Rectal smooth muscle tissue (tissue), 1 donor: Measurements from ENCODE around the gene CAMTA1.

Experiments used
- H3K27ac ChIP-seq: one replicate; pipeline ENCODE4 v1.7.0; 2013; ENCODE audit warnings: low read depth, low read length, inconsistent platforms
- H3K27me3 ChIP-seq: one replicate; pipeline ENCODE4 v1.7.0; 2013; ENCODE audit warnings: low read length; ENCODE audit not compliant: control insufficient read depth, insufficient read depth
- H3K36me3 ChIP-seq: one replicate; pipeline ENCODE4 v1.7.0; 2013; ENCODE audit warnings: low read length; ENCODE audit not compliant: control insufficient read depth, insufficient read depth
- H3K4me1 ChIP-seq: one replicate; pipeline ENCODE4 v1.7.0; 2013; ENCODE audit warnings: low read length; ENCODE audit not compliant: control insufficient read depth, insufficient read depth
- H3K4me3 ChIP-seq: one replicate; pipeline ENCODE4 v1.7.0; 2013; ENCODE audit warnings: low read length
- H3K9ac ChIP-seq: one replicate; pipeline ENCODE4 v1.7.0; 2013; ENCODE audit warnings: low read length

Gene CAMTA1

GRCh38 chr1:7172804-7173203, 387.6 kb downstream of the CAMTA1 start:
- Histone ChIP-seq H3K27me3 (no peaks in the 10 kb centered on the region), H3K36me3 (no peaks in the 10 kb centered on the region), H3K27ac (no peak overlapping the region), H3K9ac (no peak overlapping the region), H3K4me1 (no peaks in the 10 kb centered on the region), H3K4me3 (no peak overlapping the region)

GRCh38 chr1:7174561-7174960, 389.3 kb downstream of the CAMTA1 start:
- Histone ChIP-seq H3K27me3 (no peaks in the 10 kb centered on the region), H3K27ac (no peak overlapping the region), H3K4me1 (no peaks in the 10 kb centered on the region)

GRCh38 chr1:7174980-7175906, 390.0 kb downstream of the CAMTA1 start:
- Histone ChIP-seq H3K9ac (no peak overlapping the region), H3K27me3 (no peaks in the 10 kb centered on the region), H3K27ac (no peak overlapping the region), H3K4me1 (no peaks in the 10 kb centered on the region), H3K36me3 (no peaks in the 10 kb centered on the region), H3K4me3 (no peak overlapping the region)

More at GRCh38 chr1:7174561-7174960, 389.3 kb downstream of the CAMTA1 start:
- Histone ChIP-seq H3K4me3 (no peak overlapping the region), H3K9ac (no peak overlapping the region), H3K36me3 (no peaks in the 10 kb centered on the region)

DNA sequence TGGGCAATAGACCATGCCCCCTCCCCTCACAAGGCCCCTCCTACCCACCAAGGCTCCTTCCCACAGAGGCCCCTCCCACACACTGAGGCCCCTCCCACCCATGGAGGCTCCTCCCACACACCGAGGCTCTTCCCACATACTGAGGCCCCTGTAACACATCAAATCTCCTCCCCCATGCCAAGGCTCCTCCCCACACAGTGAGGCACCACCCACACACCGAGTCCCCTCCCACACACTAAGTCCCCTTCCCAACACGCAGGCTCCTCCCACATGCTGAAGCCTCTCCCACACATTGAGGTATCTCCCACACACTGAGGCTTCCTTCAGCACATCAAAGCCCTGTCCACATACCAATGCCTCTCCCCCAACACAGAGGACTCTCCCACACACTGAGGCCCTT, 391.8 kb downstream of the CAMTA1 start:
- H3K27ac ChIP-seq: no peak overlapping the region
- H3K27me3 ChIP-seq: no peaks in the 10 kb centered on the region
- H3K4me1 ChIP-seq: no peaks in the 10 kb centered on the region
- H3K9ac ChIP-seq: no peak overlapping the region
- no peaks in the 10 kb centered on the region for H3K36me3 ChIP-seq
- no peak overlapping the region for H3K4me3 ChIP-seq

- no peaks in the 10 kb centered on the region for H3K36me3 ChIP-seq
- no peak overlapping the region for H3K27ac ChIP-seq
- no peaks in the 10 kb centered on the region for H3K27me3 ChIP-seq
- no peak overlapping the region for H3K4me3 ChIP-seq
- H3K4me1 ChIP-seq: no peaks in the 10 kb centered on the region
- H3K9ac ChIP-seq: no peak overlapping the region
These were observed 392.3 kb downstream of the CAMTA1 start for GRCh38 chr1:7177438-7178146.

- no peak overlapping the region for H3K9ac ChIP-seq
- H3K27ac ChIP-seq: no peak overlapping the region
- no peaks in the 10 kb centered on the region for H3K36me3 ChIP-seq
- no peaks in the 10 kb centered on the region for H3K4me1 ChIP-seq
- no peaks in the 10 kb centered on the region for H3K27me3 ChIP-seq
- no peak overlapping the region for H3K4me3 ChIP-seq
These were observed 393.1 kb downstream of the CAMTA1 start for GRCh38 chr1:7178336-7178735.

DNA sequence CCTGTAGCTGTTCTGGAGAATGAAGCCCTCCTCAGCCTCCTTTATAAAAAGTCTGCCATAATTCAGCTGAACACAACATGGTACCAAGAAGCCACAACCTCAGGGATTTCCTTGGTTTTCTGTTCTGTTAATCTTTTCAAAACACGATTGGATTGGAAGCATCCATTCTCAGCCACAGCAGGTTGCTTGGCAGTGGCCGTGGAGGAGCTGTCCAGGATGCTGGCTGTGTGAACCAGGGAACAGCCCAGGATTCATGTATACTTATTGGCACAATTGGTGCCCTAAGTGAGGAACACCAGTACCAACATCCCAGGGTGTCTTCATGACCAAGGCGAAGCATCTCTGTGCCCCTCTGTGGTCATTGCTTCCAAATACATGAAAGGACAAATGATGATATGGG, 393.5 kb downstream of the CAMTA1 start:
- Histone ChIP-seq H3K9ac (no peak overlapping the region), H3K4me1 (no peaks in the 10 kb centered on the region), H3K36me3 (no peaks in the 10 kb centered on the region), H3K27ac (no peak overlapping the region), H3K27me3 (no peaks in the 10 kb centered on the region), H3K4me3 (no peak overlapping the region)

DNA sequence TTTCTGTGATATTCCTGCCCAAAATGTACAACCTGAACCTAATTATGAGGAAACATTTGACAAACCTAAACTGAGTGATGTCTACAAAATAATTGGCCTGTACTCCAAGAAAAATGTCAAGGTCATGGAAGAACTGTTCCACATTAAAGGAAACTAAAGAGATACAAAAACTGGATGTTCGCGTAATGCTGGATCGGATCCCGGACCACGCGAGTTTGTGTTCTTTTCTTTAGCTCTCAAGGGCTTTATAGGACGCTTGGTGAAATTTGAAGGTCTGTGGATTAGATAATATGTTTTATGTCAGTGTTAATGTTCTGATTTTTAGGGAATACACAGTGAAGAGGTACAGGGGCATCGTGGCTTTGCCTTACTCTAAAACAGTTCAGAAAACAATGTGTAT, 400.5 kb downstream of the CAMTA1 start:
- H3K4me1 ChIP-seq: no peaks in the 10 kb centered on the region

DNA sequence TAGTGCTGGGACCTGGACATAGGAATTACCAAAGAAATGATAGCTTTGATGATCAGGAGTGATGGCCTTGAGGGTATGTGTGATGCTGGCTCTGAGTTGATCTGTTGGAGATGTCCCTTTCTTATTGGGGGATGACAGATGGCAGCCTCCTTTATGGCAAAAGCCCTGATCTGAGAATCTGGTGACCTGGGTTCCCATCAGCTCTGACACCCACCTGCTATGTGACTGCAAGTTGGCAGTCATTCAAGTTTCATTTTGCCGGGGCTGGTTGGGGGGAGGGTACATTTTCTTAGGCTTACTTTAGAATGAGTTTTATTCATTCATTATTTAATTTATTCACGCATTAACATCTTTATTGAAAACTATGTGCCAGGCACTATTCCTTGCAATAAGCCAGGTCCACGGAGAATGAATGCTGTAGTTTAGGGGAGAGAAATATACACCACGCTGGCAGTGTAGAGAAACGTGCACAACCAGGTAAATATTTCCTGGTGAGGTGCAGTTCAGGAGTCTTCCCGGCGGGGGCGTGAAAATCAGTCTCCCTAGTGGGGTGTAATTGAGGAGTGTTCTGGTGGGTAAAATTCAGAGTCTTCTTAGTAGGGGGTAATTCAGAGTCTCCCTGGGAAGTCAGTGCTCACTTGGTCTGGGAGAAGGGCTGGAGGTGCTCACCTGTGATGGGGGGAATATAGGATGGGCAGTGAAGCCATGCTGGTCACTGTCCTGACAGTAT, 401.3 kb downstream of the CAMTA1 start:
- no peak overlapping the region for H3K4me3 ChIP-seq
- H3K27ac ChIP-seq: no peak overlapping the region
- no peaks in the 10 kb centered on the region for H3K36me3 ChIP-seq
- no peaks in the 10 kb centered on the region for H3K27me3 ChIP-seq
- no peak overlapping the region for H3K9ac ChIP-seq
- H3K4me1 ChIP-seq: no peaks in the 10 kb centered on the region

More for the DNA sequence above, 400.5 kb downstream of the CAMTA1 start:
- no peak overlapping the region for H3K9ac ChIP-seq
- H3K4me3 ChIP-seq: no peak overlapping the region
- H3K27ac ChIP-seq: no peak overlapping the region
- H3K27me3 ChIP-seq: no peaks in the 10 kb centered on the region
- H3K36me3 ChIP-seq: no peaks in the 10 kb centered on the region

DNA sequence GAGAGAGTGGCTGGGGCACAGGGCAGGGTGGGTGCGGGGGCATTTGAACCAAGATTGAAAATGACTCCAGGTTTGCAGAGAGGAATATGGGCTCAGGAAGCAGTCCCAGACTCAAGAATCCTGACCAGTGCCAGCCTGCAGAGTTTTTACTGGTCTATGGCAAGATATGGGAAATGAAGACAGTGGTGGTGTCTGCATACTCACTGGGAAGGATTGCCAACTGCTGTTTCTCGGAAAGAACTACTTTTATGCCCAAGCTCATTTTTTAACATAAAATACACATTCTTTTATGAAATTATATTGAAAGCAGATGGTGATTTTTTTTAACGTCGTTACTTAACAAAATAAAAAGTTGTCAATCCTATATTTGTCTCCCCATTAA, 401.8 kb downstream of the CAMTA1 start:
- no peak overlapping the region for H3K4me3 ChIP-seq
- H3K4me1 ChIP-seq: no peaks in the 10 kb centered on the region
- H3K27ac ChIP-seq: no peak overlapping the region

GRCh38 chr1:7190261-7190660, 405.0 kb downstream of the CAMTA1 start:
- no peak overlapping the region for H3K27ac ChIP-seq
- no peak overlapping the region for H3K9ac ChIP-seq
- H3K4me3 ChIP-seq: no peak overlapping the region
- H3K36me3 ChIP-seq: no peaks in the 10 kb centered on the region
- H3K4me1 ChIP-seq: peaks cover 2% of the 10 kb centered on the region
- H3K27me3 ChIP-seq: no peaks in the 10 kb centered on the region

More for the DNA sequence above, 401.8 kb downstream of the CAMTA1 start:
- H3K36me3 ChIP-seq: no peaks in the 10 kb centered on the region
- H3K9ac ChIP-seq: no peak overlapping the region
- no peaks in the 10 kb centered on the region for H3K27me3 ChIP-seq

DNA sequence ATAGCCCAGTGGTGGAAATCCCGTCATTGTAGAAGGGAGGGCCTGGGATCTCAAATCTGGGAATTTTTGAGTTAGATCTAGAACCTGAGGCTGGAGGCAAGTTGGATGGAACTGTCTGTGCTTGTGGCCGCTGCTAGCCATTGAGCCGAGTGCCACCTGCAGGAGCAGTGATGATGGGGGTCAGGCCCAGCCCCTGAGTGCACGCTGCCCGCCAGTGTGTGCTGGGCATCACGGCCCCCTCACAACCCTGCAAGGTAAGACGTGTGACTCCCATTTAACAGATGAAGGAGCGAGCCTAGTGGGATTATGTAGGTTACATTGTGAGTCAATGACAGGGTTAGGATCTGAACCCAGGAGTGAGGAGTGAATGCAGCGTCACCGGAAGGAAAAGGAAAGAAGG, 407.2 kb downstream of the CAMTA1 start:
- H3K4me3 ChIP-seq: no peak overlapping the region
- H3K4me1 ChIP-seq: peaks cover 2% of the 10 kb centered on the region
- H3K27me3 ChIP-seq: no peaks in the 10 kb centered on the region
- no peak overlapping the region for H3K27ac ChIP-seq
- no peak overlapping the region for H3K9ac ChIP-seq
- H3K36me3 ChIP-seq: no peaks in the 10 kb centered on the region
